ENCODE results near the gene B4GALT6. TPM values are rescaled to one million over a fixed set of nuclear protein-coding genes. Genes with fewer than 3 reads are reported as not detected.

Gene B4GALT6
- total RNA-seq, 1 donor = 2.2 TPM

GRCh38 chr18:31631526-31631925 lies 52.9 kb downstream of the B4GALT6 start:
- H3K9me3 ChIP-seq (ENCODE audit: low read depth, low read length) = no peaks in the 10 kb centered on the region
- H3K36me3 ChIP-seq (ENCODE audit: insufficient read depth, low read length) = no peaks in the 10 kb centered on the region
- no peak overlapping the region for H3K4me3 ChIP-seq (ENCODE audit: insufficient read depth, low read length)
- H3K79me2 ChIP-seq (ENCODE audit: insufficient read depth, low read length) = no peaks in the 10 kb centered on the region
- no peak overlapping the region for H3K27ac ChIP-seq (ENCODE audit: low read depth, low read length)
- H3K4me1 ChIP-seq (ENCODE audit: insufficient read depth, low read length) = no peaks in the 10 kb centered on the region
- no peak overlapping the region for H2AFZ ChIP-seq (ENCODE audit: low read length)
- no peak for TF ChIP-seq CTCF (IDR thresholded peaks at IDR 0.05; ENCODE audit: extremely low read depth, low read depth, low read length)
- H3K4me2 ChIP-seq (ENCODE audit: insufficient read depth, low read length) = no peak overlapping the region
- no peaks in the 10 kb centered on the region for H4K20me1 ChIP-seq (ENCODE audit: insufficient read depth, low read length)
- DNase-seq (ENCODE audit: insufficient read length, low spot score, missing footprints) = no peak
- no peaks in the 10 kb centered on the region for H3K27me3 ChIP-seq (ENCODE audit: insufficient read depth, low read length)

GRCh38 chr18:31630549-31630948 lies 53.8 kb downstream of the B4GALT6 start:
- Histone ChIP-seq H3K27ac (ENCODE audit: low read depth, low read length) (no peak overlapping the region), H3K4me2 (ENCODE audit: insufficient read depth, low read length) (no peak overlapping the region), H3K27me3 (ENCODE audit: insufficient read depth, low read length) (no peaks in the 10 kb centered on the region), H3K4me1 (ENCODE audit: insufficient read depth, low read length) (no peaks in the 10 kb centered on the region), H3K9me3 (ENCODE audit: low read depth, low read length) (no peaks in the 10 kb centered on the region), H3K4me3 (ENCODE audit: insufficient read depth, low read length) (no peak overlapping the region), H3K36me3 (ENCODE audit: insufficient read depth, low read length) (no peaks in the 10 kb centered on the region), H4K20me1 (ENCODE audit: insufficient read depth, low read length) (no peaks in the 10 kb centered on the region), H3K79me2 (ENCODE audit: insufficient read depth, low read length) (no peaks in the 10 kb centered on the region), H2AFZ (ENCODE audit: low read length) (no peak overlapping the region)
- DNase-seq (ENCODE audit: insufficient read length, low spot score, missing footprints) = no peak
- TF ChIP-seq CTCF (IDR thresholded peaks at IDR 0.05; ENCODE audit: extremely low read depth, low read depth, low read length) = no peak

- Histone ChIP-seq H3K9me3 (ENCODE audit: low read depth, low read length) (no peaks in the 10 kb centered on the region), H3K4me2 (ENCODE audit: insufficient read depth, low read length) (no peak overlapping the region), H3K79me2 (ENCODE audit: insufficient read depth, low read length) (no peaks in the 10 kb centered on the region), H3K4me1 (ENCODE audit: insufficient read depth, low read length) (no peaks in the 10 kb centered on the region), H3K36me3 (ENCODE audit: insufficient read depth, low read length) (no peaks in the 10 kb centered on the region), H4K20me1 (ENCODE audit: insufficient read depth, low read length) (no peaks in the 10 kb centered on the region), H3K27ac (ENCODE audit: low read depth, low read length) (no peak overlapping the region), H2AFZ (ENCODE audit: low read length) (no peak overlapping the region), H3K27me3 (ENCODE audit: insufficient read depth, low read length) (no peaks in the 10 kb centered on the region), H3K4me3 (ENCODE audit: insufficient read depth, low read length) (no peak overlapping the region)
- no peak for TF ChIP-seq CTCF (IDR thresholded peaks at IDR 0.05; ENCODE audit: extremely low read depth, low read depth, low read length)
- no peak for DNase-seq (ENCODE audit: insufficient read length, low spot score, missing footprints)
These were observed 58.0 kb downstream of the B4GALT6 start for GRCh38 chr18:31626409-31626808.

- Histone ChIP-seq H3K4me2 (ENCODE audit: insufficient read depth, low read length) (no peak overlapping the region), H3K79me2 (ENCODE audit: insufficient read depth, low read length) (no peaks in the 10 kb centered on the region), H3K27me3 (ENCODE audit: insufficient read depth, low read length) (no peaks in the 10 kb centered on the region), H3K4me3 (ENCODE audit: insufficient read depth, low read length) (no peak overlapping the region), H3K4me1 (ENCODE audit: insufficient read depth, low read length) (no peaks in the 10 kb centered on the region), H3K27ac (ENCODE audit: low read depth, low read length) (no peak overlapping the region), H3K36me3 (ENCODE audit: insufficient read depth, low read length) (no peaks in the 10 kb centered on the region), H3K9me3 (ENCODE audit: low read depth, low read length) (no peaks in the 10 kb centered on the region), H4K20me1 (ENCODE audit: insufficient read depth, low read length) (no peaks in the 10 kb centered on the region), H2AFZ (ENCODE audit: low read length) (no peak overlapping the region)
- no peak for DNase-seq (ENCODE audit: insufficient read length, low spot score, missing footprints)
- no peak for TF ChIP-seq CTCF (IDR thresholded peaks at IDR 0.05; ENCODE audit: extremely low read depth, low read depth, low read length)
These were observed 59.3 kb downstream of the B4GALT6 start for GRCh38 chr18:31624892-31625640.

Data from osteoblast (primary cell).